ENCODE measurements around the gene DPP3.

DNA sequence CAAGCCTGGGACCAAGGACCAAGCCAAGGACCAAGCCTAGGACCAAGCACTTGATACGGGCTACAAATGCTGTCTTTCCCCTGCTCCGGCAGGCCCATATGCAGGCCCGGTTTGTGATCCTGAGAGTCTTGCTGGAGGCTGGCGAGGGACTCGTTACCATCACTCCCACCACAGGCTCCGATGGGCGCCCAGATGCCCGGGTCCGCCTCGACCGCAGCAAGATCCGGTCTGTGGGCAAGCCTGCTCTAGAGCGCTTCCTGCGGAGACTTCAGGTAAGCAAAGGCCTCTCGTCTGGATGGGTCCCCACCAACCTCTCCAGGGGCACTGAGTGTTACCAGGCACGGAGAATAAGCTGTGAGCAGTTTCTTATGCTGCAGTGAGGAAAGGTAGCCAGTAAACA is 17.0 kb downstream of the DPP3 start:
- TF ChIP-seq, protein P1, sequence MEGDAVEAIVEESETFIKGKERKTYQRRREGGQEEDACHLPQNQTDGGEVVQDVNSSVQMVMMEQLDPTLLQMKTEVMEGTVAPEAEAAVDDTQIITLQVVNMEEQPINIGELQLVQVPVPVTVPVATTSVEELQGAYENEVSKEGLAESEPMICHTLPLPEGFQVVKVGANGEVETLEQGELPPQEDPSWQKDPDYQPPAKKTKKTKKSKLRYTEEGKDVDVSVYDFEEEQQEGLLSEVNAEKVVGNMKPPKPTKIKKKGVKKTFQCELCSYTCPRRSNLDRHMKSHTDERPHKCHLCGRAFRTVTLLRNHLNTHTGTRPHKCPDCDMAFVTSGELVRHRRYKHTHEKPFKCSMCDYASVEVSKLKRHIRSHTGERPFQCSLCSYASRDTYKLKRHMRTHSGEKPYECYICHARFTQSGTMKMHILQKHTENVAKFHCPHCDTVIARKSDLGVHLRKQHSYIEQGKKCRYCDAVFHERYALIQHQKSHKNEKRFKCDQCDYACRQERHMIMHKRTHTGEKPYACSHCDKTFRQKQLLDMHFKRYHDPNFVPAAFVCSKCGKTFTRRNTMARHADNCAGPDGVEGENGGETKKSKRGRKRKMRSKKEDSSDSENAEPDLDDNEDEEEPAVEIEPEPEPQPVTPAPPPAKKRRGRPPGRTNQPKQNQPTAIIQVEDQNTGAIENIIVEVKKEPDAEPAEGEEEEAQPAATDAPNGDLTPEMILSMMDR (IDR thresholded peaks at IDR 0.05): no peak
- TF ChIP-seq POLR2A (IDR thresholded peaks at IDR 0.05): no peak
